Keratinocyte (primary cell): Measurements from ENCODE around the gene GRK3.

Experiments used
- CTCF ChIP-seq, 3 experiments: IDR thresholded peaks in 1 of 3; conservative IDR thresholded peaks in 1 of 3; optimal IDR thresholded peaks in 1 of 3; 2 replicates in 2 of 3; 3 replicates in 1 of 3; pipeline versions ENCODE3 to v1.5.1; 2011; ENCODE audit warnings: low read length in 3 of 3, mild to moderate bottlenecking in 3 of 3, moderate library complexity in 2 of 3, control low read depth in 1 of 3, inconsistent platforms in 1 of 3; ENCODE audit not compliant: insufficient read depth in 2 of 3; ENCODE audit errors: extremely low read depth in 1 of 3
- EZH2 ChIP-seq: IDR thresholded peaks from one replicate; pipeline ENCODE4 v1.6.1; 2012; ENCODE audit warnings: inconsistent platforms, mild to moderate bottlenecking, low read length, moderate library complexity

- TF ChIP-seq CTCF (optimal IDR thresholded peaks at IDR 0.05 in 1 of 3, IDR thresholded peaks at IDR 0.05 in 1 of 3, conservative IDR thresholded peaks at IDR 0.05 in 1 of 3; ENCODE audit: extremely low read depth in 1 of 3, insufficient read depth in 2 of 3, low read length in 3 of 3): no peak
- no peak for TF ChIP-seq EZH2
Measured at GRCh38 chr22:25540908-25541660, 23.4 kb upstream of the GRK3 start.
